GM21786 (cell line): ENCODE measurements around the gene CPN2.

ENCODE experiments used
- ATAC-seq: cut with Tn5 transposase; IDR thresholded peaks from one replicate; pipeline ENCODE4 v1.9.1; 2021; ENCODE audit not compliant: unreplicated experiment

CPN2 gene

DNA sequence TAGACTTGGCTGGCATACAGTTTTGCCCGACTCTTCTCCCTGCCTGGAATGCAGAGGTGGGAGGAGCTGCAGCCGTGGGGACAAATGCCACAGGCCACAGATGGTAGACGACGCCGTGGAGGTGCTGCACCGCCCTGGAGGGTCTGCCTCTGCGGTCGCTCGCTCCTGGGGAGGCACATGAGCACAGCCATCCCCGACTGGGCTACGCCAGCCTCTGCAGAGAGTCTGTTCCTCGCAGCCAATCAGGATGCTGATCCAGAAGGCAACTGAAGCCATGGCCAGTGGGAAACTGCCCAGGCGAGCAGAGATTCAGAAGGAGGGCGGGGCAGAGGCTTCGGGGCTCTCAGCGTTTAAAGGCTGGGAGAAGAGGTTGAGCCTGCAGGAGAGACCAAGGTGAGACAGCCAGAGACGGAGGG is 30.3 kb upstream of the CPN2 start:
- ATAC-seq: no peak

DNA sequence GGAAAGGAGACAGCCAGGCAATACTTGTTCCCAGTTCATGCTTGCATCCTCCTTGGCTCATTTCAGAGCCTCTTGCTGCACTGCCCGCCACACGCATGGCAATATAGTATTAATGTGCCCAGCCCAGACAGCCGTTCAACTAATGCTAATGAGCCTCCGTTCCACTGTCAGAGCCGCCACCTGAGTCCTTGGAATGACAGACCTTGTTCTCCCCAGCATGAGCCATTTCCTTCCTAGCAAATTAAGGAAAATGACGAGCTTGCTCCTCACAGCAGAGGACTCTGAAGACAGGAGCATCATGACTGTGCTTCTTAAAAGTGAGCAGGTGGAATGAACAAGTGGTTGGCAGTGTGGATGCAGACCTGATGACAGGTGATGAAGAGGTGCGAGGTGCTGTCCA is 29.2 kb upstream of the CPN2 start:
- ATAC-seq: no peak

DNA sequence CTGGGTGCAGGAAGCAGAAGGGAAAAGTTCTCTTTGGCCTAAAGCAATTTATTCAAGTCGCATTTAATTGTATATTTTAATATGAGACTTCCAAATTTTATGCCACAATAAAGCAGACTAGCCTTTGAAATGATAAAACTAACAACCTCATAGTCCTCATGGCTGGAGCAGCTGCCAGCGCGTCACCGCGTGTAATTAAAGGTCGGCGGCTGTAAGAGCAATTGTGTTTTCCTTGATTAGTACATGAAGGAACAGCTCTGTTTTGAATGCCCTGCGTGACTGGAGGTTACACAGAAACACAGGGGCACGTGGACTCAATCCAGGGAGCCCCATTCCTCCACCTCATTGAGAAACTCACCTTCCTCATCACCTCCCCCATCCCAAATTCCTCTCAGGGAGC is 28.5 kb upstream of the CPN2 start:
- ATAC-seq: no peak

DNA sequence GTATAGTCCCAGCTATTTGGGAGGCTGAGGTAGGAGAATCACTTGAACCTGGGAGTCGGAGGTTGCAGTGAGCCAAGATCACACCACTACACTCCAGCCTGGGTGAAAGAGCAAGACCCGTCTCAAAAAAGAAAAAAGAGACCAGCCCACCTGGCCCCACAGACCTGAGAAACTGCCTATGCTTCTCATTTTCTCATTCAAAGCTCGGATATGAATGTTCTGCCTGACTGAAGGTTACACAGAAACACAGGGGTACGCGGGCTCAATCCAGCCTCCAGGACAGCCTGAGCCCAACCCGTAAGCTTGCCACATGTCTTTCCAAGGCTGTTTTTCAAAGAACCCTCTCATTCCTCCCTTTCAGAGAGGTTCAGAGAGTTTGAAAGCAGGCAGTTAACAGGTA is 28.1 kb upstream of the CPN2 start:
- ATAC-seq: no peak

DNA sequence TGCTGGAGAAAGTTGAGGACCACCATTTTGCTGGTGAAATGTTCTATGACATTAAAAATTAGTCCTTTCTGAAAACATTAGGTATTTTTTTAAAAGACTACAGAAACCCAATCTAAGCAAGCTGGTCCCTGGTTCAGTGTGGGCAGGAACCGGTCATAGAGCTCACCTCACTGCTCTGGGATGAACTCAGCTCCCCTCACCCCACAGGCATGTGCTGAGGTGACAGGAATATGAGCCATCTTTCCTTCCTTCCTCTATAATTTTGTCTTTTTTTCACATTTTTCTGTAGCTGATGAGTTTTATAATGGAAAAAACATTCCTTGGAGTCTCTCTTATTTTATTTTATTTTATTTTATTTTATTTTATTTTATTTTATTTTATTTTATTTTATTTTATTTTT is 26.6 kb upstream of the CPN2 start:
- ATAC-seq: no peak

DNA sequence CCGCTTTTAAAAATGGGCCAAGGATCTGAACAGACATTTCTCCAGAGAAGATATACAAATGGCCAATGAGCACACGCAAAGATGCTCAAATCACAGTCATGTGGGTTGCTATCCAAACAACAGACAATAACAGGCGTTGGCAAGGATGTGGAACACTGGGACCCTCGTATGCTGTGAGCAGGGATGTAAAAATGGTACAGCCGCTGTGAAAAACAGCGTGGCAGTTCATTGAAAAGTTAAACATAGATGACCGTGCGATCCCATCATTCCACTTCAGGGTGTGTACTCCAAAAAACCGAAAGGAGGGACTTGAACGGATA is 25.1 kb upstream of the CPN2 start:
- no peak for ATAC-seq

DNA sequence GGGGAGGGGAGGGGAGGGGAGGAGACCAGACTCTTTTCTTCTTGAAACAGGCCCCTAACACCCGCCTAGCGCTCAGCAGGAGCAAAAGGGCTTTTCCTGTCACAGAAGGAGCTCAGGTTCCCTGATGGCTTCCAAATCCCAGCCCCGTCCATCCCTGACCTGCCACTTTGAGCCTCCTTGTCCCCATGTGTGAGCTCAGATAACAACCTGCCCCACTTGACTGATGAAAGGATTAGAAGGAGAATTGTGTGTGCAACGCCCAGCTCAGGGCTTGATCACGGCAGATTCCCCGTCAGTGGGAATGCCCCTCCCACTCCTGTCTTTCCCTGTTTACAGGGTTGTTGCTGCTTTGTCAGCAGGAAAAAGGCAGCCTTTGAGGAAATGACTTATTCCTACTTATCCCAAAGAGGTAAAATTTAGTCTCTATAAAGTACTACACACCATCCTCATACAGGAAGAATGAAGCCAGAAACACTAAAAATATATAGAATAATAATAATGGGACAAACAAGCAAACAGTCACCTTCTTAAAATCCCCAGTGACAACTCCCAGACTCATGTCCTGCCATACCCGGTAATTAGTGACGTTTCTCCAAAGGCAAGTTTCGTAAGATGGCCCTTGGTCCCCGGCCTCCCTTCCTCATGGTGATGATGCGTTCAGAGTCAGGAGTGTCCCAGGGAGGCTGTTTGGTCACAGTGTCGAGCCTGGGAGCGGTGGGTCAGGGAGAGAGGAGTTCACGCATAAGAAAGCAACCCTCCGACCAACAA is 24.5 kb upstream of the CPN2 start:
- ATAC-seq: no peak

DNA sequence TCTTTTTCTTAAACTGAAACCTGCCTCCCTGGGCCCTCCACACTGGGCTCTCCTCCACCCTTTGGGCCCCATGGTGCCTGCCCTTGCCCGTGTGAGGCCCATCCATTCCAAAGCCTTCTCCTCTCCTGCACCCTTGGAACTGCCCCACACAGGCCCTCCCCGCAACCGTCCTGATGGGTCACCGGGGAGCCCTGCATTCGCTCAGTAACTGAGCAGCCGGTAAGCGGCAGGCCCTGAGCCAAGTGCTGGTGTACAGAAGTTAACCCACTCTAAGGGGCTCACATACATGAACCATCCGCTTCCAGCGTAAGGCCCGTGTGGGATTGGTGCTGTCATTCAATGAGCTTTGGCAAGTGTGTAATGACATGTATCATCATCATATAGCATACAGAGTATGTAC is 23.8 kb upstream of the CPN2 start:
- ATAC-seq: no peak

DNA sequence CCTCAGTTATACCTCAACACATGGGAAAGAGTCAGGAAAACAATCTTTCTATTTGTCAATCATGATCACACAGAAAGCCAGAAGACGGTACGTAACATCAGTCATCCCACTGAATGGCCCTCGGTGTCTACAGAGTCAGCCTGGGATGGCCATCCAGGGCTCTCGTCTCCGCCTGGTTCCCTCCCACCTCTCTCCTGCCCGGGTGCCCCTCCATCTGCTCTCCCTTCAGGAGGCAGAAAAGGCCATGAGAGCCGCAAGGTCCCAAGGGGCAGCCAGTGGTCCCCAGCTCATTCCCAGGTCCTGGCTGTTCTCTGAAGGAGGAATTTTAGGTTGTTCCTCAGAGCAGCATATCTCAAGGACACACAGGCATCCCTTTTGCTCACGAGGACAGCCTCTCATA is 22.8 kb upstream of the CPN2 start:
- no peak for ATAC-seq

DNA sequence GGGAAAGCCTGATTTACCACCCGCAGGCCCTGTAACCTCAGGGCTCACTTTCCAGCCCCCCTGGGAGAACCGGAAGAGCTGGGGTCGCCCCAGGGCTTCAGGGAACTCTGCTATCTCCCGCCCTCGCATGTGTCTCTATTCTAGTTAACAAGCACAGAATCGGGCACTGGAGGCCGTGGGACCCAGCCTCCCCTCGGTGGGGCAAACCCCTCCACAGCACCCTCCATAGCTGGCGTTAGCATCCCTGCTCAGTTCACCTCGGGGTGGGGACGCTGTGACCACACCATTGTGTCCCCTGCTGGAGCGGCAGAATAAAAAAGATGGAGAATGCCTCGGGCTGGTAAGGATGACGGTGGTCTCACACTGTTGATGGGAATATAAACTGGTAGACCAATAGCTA is 21.9 kb upstream of the CPN2 start:
- ATAC-seq: no peak

DNA sequence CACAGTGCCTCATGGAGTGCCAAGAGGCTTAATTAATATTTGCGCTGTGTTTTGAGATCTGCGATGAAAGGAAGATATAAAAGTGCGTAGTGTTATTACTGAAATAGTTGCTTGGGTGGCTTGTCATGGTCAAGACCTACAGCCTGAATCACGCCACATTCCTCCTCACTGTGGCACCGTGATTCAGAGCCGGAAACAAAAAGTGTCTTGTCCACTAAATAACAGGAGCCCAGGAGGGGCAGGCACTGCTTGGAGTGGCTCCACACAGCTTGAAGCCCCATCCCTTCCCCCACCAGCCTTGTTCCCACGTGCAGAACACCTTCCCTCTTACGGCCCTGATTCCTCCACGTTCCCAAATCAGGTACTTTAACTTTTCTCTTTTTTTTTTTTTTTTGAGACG is 19.6 kb upstream of the CPN2 start:
- ATAC-seq: no peak

DNA sequence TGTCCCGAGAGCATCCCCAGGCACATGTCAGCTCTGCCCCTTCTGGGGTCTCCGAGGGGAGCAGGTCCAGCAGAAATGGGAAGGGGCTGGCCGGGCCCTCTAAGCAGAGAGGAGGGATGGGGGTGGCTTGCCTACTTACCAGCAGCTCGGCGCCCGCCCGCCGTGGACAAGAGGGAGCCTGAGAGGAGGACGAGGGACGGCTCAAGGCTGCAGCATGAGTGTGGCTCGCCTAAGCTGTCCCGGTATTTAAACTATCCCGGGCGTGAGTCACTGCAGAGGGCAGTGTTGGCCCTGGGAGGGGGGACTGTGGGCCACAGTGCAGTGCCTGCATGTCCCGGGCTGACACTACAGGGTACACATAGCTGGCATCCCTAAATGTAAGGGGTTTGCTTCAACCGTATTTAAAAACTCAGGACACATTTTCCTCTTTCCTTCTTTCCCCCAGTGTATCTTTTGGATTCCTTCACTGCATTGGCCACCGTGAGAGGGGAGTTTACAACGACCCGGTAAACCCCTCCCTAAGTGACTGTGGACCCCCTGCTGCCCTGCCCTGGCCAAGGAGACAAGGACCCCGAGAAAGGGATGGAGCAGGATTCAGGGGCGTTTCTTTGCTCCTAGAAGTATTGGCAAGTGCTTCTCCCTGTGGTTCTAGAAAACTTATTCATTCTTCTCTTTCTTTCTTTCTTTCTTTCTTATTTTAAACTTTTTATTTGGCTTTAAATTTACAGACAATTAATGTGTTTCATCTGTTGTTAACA is 18.6 kb upstream of the CPN2 start, which contains the start of gene LRRC15:
Gene LRRC15 (minus strand): TSS at position 222 of the 758 bp plus-strand sequence. CDS start 8,700 bp downstream, outside the sequence.
- no peak for ATAC-seq

DNA sequence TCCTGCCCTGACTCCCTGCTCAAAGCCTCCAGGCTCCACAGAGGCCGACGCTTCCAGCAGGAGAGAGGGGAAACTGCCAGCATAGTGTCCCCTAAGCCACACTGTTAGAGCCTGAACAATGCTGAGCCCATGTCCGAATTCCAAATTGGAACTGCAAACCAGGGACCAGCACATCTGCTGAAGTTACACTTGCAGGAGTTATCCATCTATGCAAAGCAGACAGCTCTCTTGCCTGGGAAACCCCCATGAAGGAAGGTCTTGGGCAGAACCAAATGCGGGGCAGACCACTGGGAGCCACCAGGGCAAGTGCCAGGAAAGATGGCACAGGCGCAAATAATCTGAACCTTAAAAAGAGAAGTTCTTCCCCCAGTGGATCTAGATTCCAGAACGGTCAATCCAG is 17.8 kb upstream of the CPN2 start:
- no peak for ATAC-seq

DNA sequence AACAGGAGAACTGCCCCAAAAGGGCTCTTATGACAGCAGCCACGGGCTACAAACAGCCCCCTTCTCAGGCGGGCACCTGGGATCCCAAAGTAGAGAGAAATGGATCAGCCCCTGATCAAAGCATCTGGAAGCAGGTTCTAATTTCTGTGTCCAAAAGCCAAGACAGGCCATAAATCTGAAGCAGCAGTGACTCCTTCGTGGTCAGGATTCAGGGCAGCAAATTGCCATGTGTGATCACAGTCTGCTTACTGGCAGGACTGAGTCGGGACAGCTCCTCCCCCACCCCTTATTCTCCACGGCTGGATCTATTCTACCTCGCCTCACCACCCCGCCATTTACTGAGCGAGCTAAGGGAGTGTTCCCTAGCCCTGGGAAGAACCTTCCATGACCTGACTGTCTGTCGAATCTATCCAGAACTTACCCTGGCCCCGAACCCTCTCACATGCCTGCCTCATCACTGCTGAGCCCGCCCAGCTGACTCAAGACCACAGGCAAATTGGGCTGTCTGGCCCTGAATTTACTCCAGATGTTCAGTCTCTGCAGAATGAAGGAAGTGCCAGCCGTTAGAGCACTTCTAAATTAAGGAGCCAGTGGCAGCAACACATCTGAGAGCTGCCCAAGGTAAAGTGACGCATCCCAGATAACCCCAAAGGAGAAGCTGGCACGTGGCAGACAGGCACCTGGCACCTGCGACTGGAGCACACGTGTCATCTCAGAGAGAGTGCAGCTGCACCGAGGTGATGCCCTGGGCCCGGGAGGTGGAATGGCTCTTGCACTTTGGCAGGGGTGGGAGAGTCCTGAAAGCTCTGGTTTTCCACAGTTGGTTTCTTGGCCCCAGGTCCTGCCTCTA is 17.1 kb upstream of the CPN2 start:
- ATAC-seq: no peak

DNA sequence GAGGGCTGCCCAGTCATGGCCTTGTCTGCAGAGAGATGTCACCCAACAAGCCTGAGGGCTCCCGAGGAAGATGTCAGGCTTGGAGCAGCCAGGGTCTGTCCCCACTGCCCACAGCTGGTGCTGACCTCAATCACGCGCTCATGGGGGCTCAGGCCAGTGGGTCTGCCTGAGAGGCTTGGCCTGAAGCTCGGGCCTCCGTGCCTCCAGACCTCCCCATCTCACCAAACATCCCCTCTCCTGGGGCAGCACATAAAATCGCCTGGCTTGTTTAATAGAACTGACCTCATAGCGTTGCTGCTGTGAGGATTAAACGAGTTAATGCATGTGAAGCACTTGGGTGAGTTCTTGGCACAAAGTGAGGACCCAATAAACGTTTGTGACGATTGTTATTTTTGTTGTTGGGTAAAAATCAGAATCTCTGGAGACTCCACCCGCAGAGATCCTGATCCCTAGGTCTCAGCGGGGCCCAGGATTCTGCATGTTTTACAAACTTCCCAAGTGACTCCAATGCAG is 14.9 kb upstream of the CPN2 start:
- ATAC-seq: no peak

DNA sequence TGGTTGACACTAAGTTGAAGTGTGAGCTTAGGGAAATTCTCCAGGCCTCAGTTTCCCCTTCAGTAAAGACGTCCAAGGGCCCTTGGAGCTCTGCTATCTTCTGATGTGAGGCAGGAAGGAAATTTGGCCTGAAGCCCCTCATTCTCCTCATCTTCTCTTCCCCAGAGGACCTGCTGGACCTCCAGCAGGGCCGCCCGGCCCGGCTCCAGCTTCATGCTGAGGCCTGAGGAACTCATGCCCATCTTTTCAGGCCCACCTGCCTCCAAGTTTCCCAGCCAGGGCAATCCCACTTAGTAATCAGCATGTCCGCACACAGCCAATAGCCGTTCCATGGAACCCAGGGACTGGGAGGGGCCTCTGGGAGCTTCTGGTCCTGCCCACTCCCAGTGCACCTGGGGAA is 14.4 kb upstream of the CPN2 start:
- no peak for ATAC-seq

DNA sequence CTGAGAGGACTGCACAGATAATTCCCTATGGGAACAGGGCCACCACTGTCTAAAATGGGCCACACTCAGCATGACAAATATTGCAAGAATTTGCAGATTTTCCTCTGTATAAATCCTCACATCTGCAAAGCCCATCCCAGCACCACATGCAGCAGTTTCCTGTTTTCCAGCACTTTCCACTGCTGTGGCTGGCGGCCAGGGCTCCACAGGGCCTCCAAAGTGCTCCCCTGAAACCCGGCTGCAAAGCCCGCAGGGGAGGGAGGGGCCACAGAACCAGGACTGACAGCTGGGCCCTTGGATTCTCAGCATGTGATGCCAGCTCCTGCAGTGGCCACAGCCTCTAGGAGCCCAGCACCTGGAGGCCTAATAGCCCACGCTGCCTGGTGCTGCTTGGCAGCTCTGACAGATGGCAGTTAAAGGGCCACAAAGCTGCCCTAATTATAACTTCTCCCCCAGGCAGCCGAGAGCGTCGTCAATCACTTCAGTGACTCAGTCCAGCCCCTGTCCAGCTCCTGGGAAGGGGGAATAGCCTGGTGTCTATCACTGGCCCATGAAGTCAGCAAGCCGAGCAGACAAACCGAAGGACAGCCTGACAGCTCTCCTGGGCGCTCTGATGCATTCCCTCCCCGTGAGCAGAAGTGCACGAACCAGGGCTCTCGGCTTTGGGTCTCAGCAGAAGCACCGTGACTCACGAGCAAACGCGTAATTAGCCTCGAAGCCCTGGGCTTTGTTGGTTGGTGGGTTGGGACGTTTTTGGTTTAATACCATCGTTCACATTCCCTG is 13.7 kb upstream of the CPN2 start:
- no peak for ATAC-seq

DNA sequence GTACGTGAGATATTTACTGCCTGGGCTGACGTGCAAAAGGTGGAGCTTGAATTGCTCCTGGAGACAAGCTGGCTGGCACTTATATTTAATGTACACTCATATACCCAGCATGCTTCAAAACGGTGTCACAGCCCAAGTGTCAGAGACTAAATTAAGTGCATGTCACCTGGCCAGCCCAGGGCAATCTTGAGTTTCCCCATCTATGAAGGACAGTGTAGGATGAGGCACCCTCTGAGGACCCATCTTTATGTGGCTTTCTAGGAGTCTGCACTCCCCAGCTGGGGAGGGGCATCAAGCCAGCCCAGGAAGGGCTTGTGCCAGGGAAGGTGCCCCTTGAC is 13.2 kb upstream of the CPN2 start:
- ATAC-seq: no peak

DNA sequence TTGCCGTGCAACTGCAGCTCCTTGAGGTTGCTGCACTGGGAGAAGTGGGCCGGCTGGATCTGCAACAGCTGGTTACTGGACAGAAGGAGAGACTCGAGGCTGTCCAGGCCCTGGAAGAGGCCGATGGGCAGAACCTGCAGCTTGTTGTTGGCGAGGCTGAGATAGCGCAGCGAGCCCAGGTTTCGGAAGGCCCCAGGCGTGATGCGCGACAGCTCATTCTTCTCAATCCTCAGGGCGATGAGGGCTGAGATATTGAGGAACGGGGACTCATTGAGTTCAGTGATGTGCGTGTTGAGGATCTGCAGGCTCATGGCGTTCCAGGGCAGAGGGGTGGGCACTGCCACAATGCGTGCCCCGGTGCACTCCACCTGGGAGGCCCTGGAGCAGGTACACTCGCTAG is 9.4 kb upstream of the CPN2 start:
- ATAC-seq: no peak

DNA sequence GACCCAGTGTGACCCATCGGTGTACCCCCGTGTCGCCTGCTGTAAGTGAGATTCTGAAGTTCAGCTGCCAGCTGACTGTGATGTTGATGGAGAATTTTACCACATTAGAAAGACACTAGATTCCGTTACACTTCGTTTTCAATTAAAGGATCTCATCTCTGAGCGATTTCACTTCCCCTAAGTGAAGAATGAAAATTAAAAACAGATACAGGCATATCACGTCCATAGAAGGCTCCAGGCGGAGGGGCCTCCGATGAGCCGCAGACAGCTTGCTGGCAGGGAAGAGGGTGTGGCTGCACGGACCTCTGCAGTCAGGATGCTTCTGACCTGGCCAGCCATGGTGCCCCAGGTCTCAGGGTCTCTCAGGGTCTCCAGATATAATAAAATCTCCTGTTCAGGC is 6.6 kb upstream of the CPN2 start:
- ATAC-seq: no peak

DNA sequence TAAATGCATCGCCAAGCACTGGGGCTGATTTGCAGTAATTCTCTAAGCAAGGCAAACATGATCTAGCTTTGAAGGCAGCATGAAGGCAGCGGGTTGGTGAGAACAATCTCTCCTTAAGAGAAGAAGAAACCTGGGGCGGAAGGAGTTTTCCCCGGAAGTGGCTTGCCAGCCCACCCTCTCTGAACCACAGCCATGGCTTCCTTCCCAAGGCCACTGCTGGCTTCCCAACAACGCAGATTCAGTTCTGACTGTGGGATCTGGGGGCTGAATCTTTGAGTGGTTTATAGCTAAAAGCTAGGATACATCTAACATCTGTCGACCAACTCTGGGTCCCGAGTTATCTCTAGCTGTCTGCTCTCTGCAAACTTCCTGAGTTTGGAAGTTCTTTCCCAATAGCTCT is 4.3 kb upstream of the CPN2 start:
- ATAC-seq: no peak
